Mesodermal cell (in vitro differentiated cells): ENCODE data around the gene SYNPO2L.
"Not testable (repeated sequence)": the region's sequence is repeated elsewhere in the genome, so short reads cannot be mapped to it uniquely, and the experiment has no call there.

Experiments
- H3K27ac ChIP-seq: 2 replicates; pipeline ENCODE4 v1.7.0; 2013; ENCODE audit warnings: mild to moderate bottlenecking, low read depth, low read length, moderate library complexity; ENCODE audit not compliant: severe bottlenecking
- H3K36me3 ChIP-seq: 2 replicates; pipeline ENCODE4 v1.7.1; 2013; ENCODE audit warnings: mild to moderate bottlenecking, low read length, moderate library complexity; ENCODE audit not compliant: control insufficient read depth, insufficient read depth
- H3K4me1 ChIP-seq: one replicate; pipeline ENCODE4 v1.7.1; 2013; ENCODE audit warnings: mild to moderate bottlenecking, low read length; ENCODE audit not compliant: insufficient read depth, control insufficient read depth, poor library complexity, severe bottlenecking
- H3K4me3 ChIP-seq: 2 replicates; pipeline ENCODE4 v1.7.0; 2013; ENCODE audit warnings: low read length, control low read depth, mild to moderate bottlenecking; ENCODE audit not compliant: insufficient read depth, poor library complexity, severe bottlenecking; ENCODE audit errors: extremely low read depth
- H3K9me3 ChIP-seq: 2 replicates; pipeline ENCODE4 v1.7.1; 2013; ENCODE audit warnings: mild to moderate bottlenecking, low read length, moderate library complexity; ENCODE audit not compliant: control insufficient read depth
- WGBS, 2 experiments: methylation state at CpG; one replicate each; pipeline ENCODE4 v1.1.5; 2013; ENCODE audit warnings: missing lambda C conversion rate in 2 of 2; ENCODE audit not compliant: insufficient coverage in 2 of 2; 5-methylcytosine and 5-hydroxymethylcytosine counted together

The SYNPO2L gene

DNA sequence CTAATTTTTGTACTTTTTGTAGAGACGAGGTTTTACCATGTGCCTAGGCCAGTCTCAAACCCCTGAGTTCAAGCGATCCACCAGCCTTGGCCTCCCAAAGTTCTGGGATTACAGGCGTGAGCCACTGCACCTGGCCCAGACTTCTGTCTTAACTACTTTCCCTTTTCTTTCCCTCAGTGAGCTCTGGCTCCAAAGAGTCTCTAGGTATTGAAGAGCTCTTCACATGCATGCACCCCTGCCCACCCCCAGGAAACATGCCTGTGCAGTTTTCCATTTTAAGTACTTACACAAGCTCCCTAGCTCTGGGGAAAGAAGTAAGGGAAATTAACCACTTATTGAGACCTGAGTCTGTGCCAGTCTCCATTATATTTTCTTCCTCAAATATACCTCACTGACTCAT is 16.5 kb downstream of the SYNPO2L start:
- Histone ChIP-seq H3K4me1 (peaks cover 7% of the 10 kb centered on the region), H3K9me3 (no peaks in the 10 kb centered on the region), H3K27ac (no peak overlapping the region), H3K36me3 (no peaks in the 10 kb centered on the region), H3K4me3 (no peak overlapping the region)
- 84 to 93% methylated on average over 3 of the region's 3 CpGs for WGBS, 2 experiments

DNA sequence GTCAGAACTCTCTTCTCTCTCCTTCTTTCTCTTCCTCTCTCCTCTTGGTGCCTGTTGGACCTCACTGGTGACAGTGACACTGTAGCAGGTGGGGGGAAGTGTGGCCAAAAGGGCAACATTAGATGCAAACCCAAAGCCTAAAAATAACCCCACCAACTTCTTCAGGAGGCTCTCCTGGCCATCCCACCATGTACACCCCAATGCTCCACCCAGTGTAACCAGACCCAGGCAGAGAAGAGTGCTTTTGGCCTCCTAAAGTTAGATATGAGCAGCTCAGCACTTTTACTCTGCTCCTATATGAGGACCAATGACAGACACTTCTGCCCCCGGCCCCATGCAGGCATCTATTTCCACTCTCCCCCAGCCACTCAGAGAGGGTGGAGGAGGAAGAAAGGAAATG is 20.0 kb downstream of the SYNPO2L start:
- WGBS, 2 experiments = no CpG with 5 or more reads among the region's 1 CpG
- no peaks in the 10 kb centered on the region for H3K4me1 ChIP-seq
- H3K4me3 ChIP-seq = no peak overlapping the region
- H3K9me3 ChIP-seq = no peaks in the 10 kb centered on the region
- H3K27ac ChIP-seq = no peak overlapping the region
- no peaks in the 10 kb centered on the region for H3K36me3 ChIP-seq

GRCh38 chr10:73634421-73634820 is 21.4 kb downstream of the SYNPO2L start:
- H3K36me3 ChIP-seq = no peaks in the 10 kb centered on the region
- H3K27ac ChIP-seq = no peak overlapping the region
- WGBS, 2 experiments = 72 to 87% methylated on average over 3 to 4 of the region's 5 CpGs
- no peaks in the 10 kb centered on the region for H3K9me3 ChIP-seq
- no peaks in the 10 kb centered on the region for H3K4me1 ChIP-seq
- no peak overlapping the region for H3K4me3 ChIP-seq

- Histone ChIP-seq H3K4me3 (no peak overlapping the region), H3K36me3 (no peaks in the 10 kb centered on the region), H3K9me3 (no peaks in the 10 kb centered on the region), H3K4me1 (peaks cover 8% of the 10 kb centered on the region), H3K27ac (no peak overlapping the region)
- WGBS, 2 experiments = 87 to 94% methylated on average over 5 of the region's 5 CpGs
These were observed 26.7 kb downstream of the SYNPO2L start for GRCh38 chr10:73629165-73629564.

DNA sequence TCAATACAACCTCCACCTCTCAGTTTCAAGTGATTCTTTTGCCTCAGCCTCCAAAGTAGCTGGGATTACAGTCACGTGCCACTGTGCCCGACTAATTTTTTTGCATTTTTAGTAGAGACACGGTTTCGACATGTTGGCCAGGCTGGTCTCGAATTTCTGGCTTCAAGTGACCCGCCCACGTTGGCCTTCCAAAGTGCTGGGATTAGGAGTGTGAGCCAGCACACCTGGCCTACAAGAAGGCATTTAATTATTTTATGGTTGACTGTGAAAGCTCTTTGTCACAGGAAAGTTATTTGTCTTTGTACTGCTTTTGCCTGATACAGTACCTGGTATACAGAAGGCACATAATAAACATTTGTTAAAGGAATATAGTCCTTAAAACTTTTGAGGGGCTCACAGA is 27.4 kb downstream of the SYNPO2L start:
- 85 to 93% methylated on average over 7 of the region's 7 CpGs for WGBS, 2 experiments
- H3K4me1 ChIP-seq = peaks cover 9% of the 10 kb centered on the region
- no peaks in the 10 kb centered on the region for H3K36me3 ChIP-seq
- no peak overlapping the region for H3K4me3 ChIP-seq
- no peaks in the 10 kb centered on the region for H3K9me3 ChIP-seq
- H3K27ac ChIP-seq = no peak overlapping the region

DNA sequence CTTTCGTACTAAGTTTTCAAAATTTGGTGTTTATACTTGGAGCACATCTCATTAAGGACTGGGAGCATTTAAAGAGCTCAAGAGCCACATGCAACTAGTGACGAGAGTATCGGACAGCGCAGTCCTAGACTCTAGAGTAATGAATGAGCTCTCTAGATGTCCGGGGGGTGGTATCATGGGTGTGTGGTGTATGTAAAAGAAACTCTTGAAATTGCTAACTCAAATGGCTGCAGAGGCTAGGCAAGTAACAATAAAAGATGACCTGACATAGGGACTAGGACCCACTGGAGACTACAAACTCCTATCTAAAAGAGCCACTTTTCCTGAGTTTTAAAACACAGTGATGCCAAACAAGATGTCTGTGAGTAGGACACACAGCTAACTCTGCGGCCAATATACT is 28.5 kb downstream of the SYNPO2L start:
- H3K27ac ChIP-seq = no peak overlapping the region
- WGBS, 2 experiments = 90 to 100% methylated on average over 1 to 3 of the region's 6 CpGs
- no peaks in the 10 kb centered on the region for H3K9me3 ChIP-seq
- peaks cover 9% of the 10 kb centered on the region for H3K4me1 ChIP-seq
- H3K4me3 ChIP-seq = no peak overlapping the region
- H3K36me3 ChIP-seq = no peaks in the 10 kb centered on the region

GRCh38 chr10:73625884-73626752 is 29.7 kb downstream of the SYNPO2L start:
- H3K4me1 ChIP-seq = peaks cover 9% of the 10 kb centered on the region
- 1 to 8% methylated on average over 29 to 30 of the region's 42 CpGs for WGBS, 2 experiments
- H3K4me3 ChIP-seq = peak overlapping the region; percentile 99
- H3K27ac ChIP-seq = peak overlapping the region; percentile 92
- no peaks in the 10 kb centered on the region for H3K36me3 ChIP-seq
- H3K9me3 ChIP-seq = no peaks in the 10 kb centered on the region

GRCh38 chr10:73625004-73625883 is 30.6 kb downstream of the SYNPO2L start:
- Histone ChIP-seq H3K27ac (peak overlapping the region; percentile 92), H3K36me3 (no peaks in the 10 kb centered on the region), H3K4me1 (peaks cover 9% of the 10 kb centered on the region), H3K4me3 (peak overlapping the region; percentile 99), H3K9me3 (no peaks in the 10 kb centered on the region)
- 0% methylated on average over 29 to 34 of the region's 46 CpGs for WGBS, 2 experiments

GRCh38 chr10:73623056-73623455 is 32.8 kb downstream of the SYNPO2L start:
- Histone ChIP-seq H3K9me3 (no peaks in the 10 kb centered on the region), H3K4me1 (peaks cover 9% of the 10 kb centered on the region), H3K4me3 (no peak overlapping the region), H3K36me3 (no peaks in the 10 kb centered on the region), H3K27ac (no peak overlapping the region)
- 93 to 100% methylated on average over 3 to 4 of the region's 4 CpGs for WGBS, 2 experiments

GRCh38 chr10:73620974-73621373 is 34.9 kb downstream of the SYNPO2L start:
- H3K4me3 ChIP-seq, H3K4me1 ChIP-seq, H3K36me3 ChIP-seq, H3K27ac ChIP-seq, H3K9me3 ChIP-seq: not testable (repeated sequence)
- WGBS, 2 experiments = 95 to 100% methylated on average over 5 to 10 of the region's 12 CpGs
